AG20443 (cell line): ENCODE measurements around the gene DEPDC5.
"Not testable (repeated sequence)": the region's sequence is repeated elsewhere in the genome, so short reads cannot be mapped to it uniquely, and the experiment has no call there.

Experiments
- DNase-seq: peaks from one replicate; pipeline ENCODE4 v3.0.0; 2012; ENCODE audit warnings: low spot score, mixed read lengths

DEPDC5 gene

GRCh38 chr22:31815383-31815814 is 61.6 kb downstream of the DEPDC5 start:
- DNase-seq: not testable (repeated sequence)

- DNase-seq: no peak
Measured at GRCh38 chr22:31816750-31817149, 62.9 kb downstream of the DEPDC5 start.

- DNase-seq: peak; percentile 48
Measured at GRCh38 chr22:31818481-31819392, 64.9 kb downstream of the DEPDC5 start.

- DNase-seq: no peak
Measured at GRCh38 chr22:31820655-31821054, 66.8 kb downstream of the DEPDC5 start.

- no peak for DNase-seq
Measured at GRCh38 chr22:31821572-31821971, 67.8 kb downstream of the DEPDC5 start.

- DNase-seq: no peak
Measured at GRCh38 chr22:31822523-31822922, 68.7 kb downstream of the DEPDC5 start.

GRCh38 chr22:31825513-31825912 is 71.7 kb downstream of the DEPDC5 start:
- no peak for DNase-seq

- no peak for DNase-seq
Measured at GRCh38 chr22:31826443-31826842, 72.6 kb downstream of the DEPDC5 start.

GRCh38 chr22:31828739-31829138 is 74.9 kb downstream of the DEPDC5 start:
- no peak for DNase-seq

GRCh38 chr22:31829505-31829904 is 75.7 kb downstream of the DEPDC5 start:
- DNase-seq: peak; percentile 92

GRCh38 chr22:31830721-31831070 is 76.9 kb downstream of the DEPDC5 start:
- DNase-seq: no peak

- no peak for DNase-seq
Measured at GRCh38 chr22:31833930-31834329, 80.1 kb downstream of the DEPDC5 start.

GRCh38 chr22:31836010-31836409 is 82.2 kb downstream of the DEPDC5 start:
- no peak for DNase-seq

- DNase-seq: no peak
Measured at GRCh38 chr22:31838917-31839316, 85.1 kb downstream of the DEPDC5 start.

GRCh38 chr22:31839986-31840385 is 86.2 kb downstream of the DEPDC5 start:
- DNase-seq: no peak

- DNase-seq: no peak
Measured at GRCh38 chr22:31840585-31840984, 86.8 kb downstream of the DEPDC5 start.

GRCh38 chr22:31841078-31841827 is 87.4 kb downstream of the DEPDC5 start:
- no peak for DNase-seq

GRCh38 chr22:31843526-31843925 is 89.7 kb downstream of the DEPDC5 start:
- DNase-seq: no peak

GRCh38 chr22:31844941-31845340 is 91.1 kb downstream of the DEPDC5 start:
- no peak for DNase-seq

- no peak for DNase-seq
Measured at GRCh38 chr22:31846161-31847115, 92.6 kb downstream of the DEPDC5 start.

- no peak for DNase-seq
Measured at GRCh38 chr22:31848411-31848810, 94.6 kb downstream of the DEPDC5 start.

GRCh38 chr22:31850135-31850534 is 96.3 kb downstream of the DEPDC5 start:
- DNase-seq: no peak
